Endothelial cell of umbilical vein (primary cell): ENCODE measurements around the gene PTPRU. TPM values are rescaled to one million over a fixed set of nuclear protein-coding genes. Genes with fewer than 3 reads are reported as not detected.

Source experiments
- BruUV-seq: library from RNA; stranded (reverse); fragments of 400-500 nt; replicated peaks from 2 replicates; lab custom pipeline; 2021; lab: Mats Ljungman, UMichigan
- CTCF ChIA-PET: fragments of 300-600, 350-600 bp; sonication (Branson Sonifier 250); formaldehyde crosslinking; loops from one replicate; lab custom pipeline; 2021; ENCODE audit warnings: antibody characterized with exemption, inconsistent platforms; lab: Charles Lee
- POLR2A ChIA-PET: fragments of 300-600, 350-600 bp; sonication (Branson Sonifier 250); formaldehyde crosslinking; loops from one replicate; lab custom pipeline; 2021; ENCODE audit warnings: antibody characterized with exemption, inconsistent platforms; lab: Charles Lee
- DNase-seq: peaks from one replicate; pipeline ENCODE4 v3.0.0-alpha.2; 2011; ENCODE audit warnings: low read depth, low spot score
- FAIRE-seq: peaks from 2 replicates; lab custom pipeline; 2011; peaks lifted over from hg19 to GRCh38; lab: Jason Lieb, UNC
- H2AFZ ChIP-seq: 2 replicates; pipeline ENCODE4 v1.6.0; 2012; ENCODE audit warnings: low read depth, low read length, control low read depth, inconsistent platforms
- H3K27ac ChIP-seq: 2 replicates; pipeline ENCODE4 v1.5.1; 2011; ENCODE audit warnings: low read depth, mild to moderate bottlenecking, control low read depth, low read length, moderate library complexity; ENCODE audit not compliant: insufficient read depth
- H3K27me3 ChIP-seq, 2 experiments: 2 replicates each; pipeline versions ENCODE4 v1.6.0 to v1.6.1; 2011; ENCODE audit warnings: low read length in 2 of 2, mixed read lengths in 1 of 2; ENCODE audit not compliant: control insufficient read depth in 2 of 2, insufficient read depth in 2 of 2
- H3K36me3 ChIP-seq, 2 experiments: 2 replicates in 1 of 2; 3 replicates in 1 of 2; pipeline ENCODE4 v1.5.1; 2011; ENCODE audit warnings: low read length in 2 of 2, mild to moderate bottlenecking in 1 of 2, moderate library complexity in 1 of 2; ENCODE audit not compliant: control insufficient read depth in 2 of 2, insufficient read depth in 2 of 2; ENCODE audit errors: extremely low read depth in 1 of 2
- H3K4me1 ChIP-seq: 3 replicates; pipeline ENCODE4 v1.5.1; 2011; ENCODE audit warnings: mild to moderate bottlenecking, low read length; ENCODE audit not compliant: control insufficient read depth, insufficient read depth; ENCODE audit errors: extremely low read depth
- H3K4me2 ChIP-seq: 2 replicates; pipeline ENCODE4 v1.6.1; 2011; ENCODE audit warnings: low read length, control low read depth, mixed read lengths; ENCODE audit not compliant: insufficient read depth
- H3K4me3 ChIP-seq, 3 experiments: fragments of 200-600 bp in 1 of 3; sonication (generic), shearing (Covaris generic) in 1 of 3; replicated peaks in 1 of 3; 2 replicates each; pipeline ENCODE4 v1.5.1; 2011 to 2016; ENCODE audit warnings: control low read depth in 3 of 3, low read length in 3 of 3, mild to moderate bottlenecking in 2 of 3, inconsistent platforms in 1 of 3, low read depth in 1 of 3, moderate library complexity in 1 of 3; ENCODE audit not compliant: insufficient read depth in 1 of 3
- H3K79me2 ChIP-seq: 2 replicates; pipeline ENCODE4 v1.6.0; 2012; ENCODE audit warnings: low read length, inconsistent platforms; ENCODE audit not compliant: control insufficient read depth, insufficient read depth
- H3K9ac ChIP-seq: replicated peaks from 2 replicates; pipeline ENCODE3; 2011; ENCODE audit warnings: low read length, control low read depth; ENCODE audit not compliant: insufficient read depth; ENCODE audit errors: extremely low read depth
- H3K9me1 ChIP-seq: replicated peaks from 3 replicates; pipeline ENCODE4 v1.6.0; 2011; ENCODE audit warnings: mild to moderate bottlenecking, low read length; ENCODE audit not compliant: control insufficient read depth, insufficient read depth; ENCODE audit errors: extremely low read depth
- H3K9me3 ChIP-seq: replicated peaks from 2 replicates; pipeline ENCODE4 v1.5.1; 2012; ENCODE audit warnings: low read length, inconsistent platforms; ENCODE audit not compliant: control insufficient read depth, insufficient read depth
- H4K20me1 ChIP-seq: replicated peaks from 2 replicates; pipeline ENCODE3; 2011; ENCODE audit warnings: mild to moderate bottlenecking, low read length; ENCODE audit not compliant: control insufficient read depth, insufficient read depth; ENCODE audit errors: extremely low read depth
- EZH2 ChIP-seq: IDR thresholded peaks from 2 replicates; pipeline ENCODE4 v1.6.1; 2012; ENCODE audit warnings: borderline replicate concordance, low read depth, mild to moderate bottlenecking, moderate library complexity, low read length, inconsistent platforms; ENCODE audit not compliant: severe bottlenecking
- FOS ChIP-seq: IDR thresholded peaks from 2 replicates; pipeline ENCODE4 v1.6.1; 2011; ENCODE audit warnings: mild to moderate bottlenecking, low read length, moderate library complexity, borderline replicate concordance; ENCODE audit not compliant: insufficient read depth
- GATA2 ChIP-seq: IDR thresholded peaks from 2 replicates; pipeline ENCODE4 v1.7.0; 2011; ENCODE audit warnings: low read depth, mild to moderate bottlenecking, moderate library complexity, mixed read lengths, low read length; ENCODE audit not compliant: insufficient read length, insufficient read depth
- JUN ChIP-seq: IDR thresholded peaks from 2 replicates; pipeline ENCODE4 v1.6.1; 2011; ENCODE audit warnings: borderline replicate concordance, low read depth; ENCODE audit not compliant: insufficient read length, insufficient read depth
- MYC ChIP-seq: IDR thresholded peaks from one replicate; pipeline ENCODE4 v1.6.1; 2011; ENCODE audit warnings: mild to moderate bottlenecking, low read depth, low read length
- POLR2A ChIP-seq: IDR thresholded peaks from 2 replicates; pipeline ENCODE4 v1.6.1; 2012; ENCODE audit warnings: low read depth, mild to moderate bottlenecking, control low read depth, low read length
- POLR2AphosphoS5 ChIP-seq: IDR thresholded peaks from 2 replicates; pipeline ENCODE4 v1.6.1; 2012; ENCODE audit warnings: low read depth, mild to moderate bottlenecking, control low read depth, low read length, moderate library complexity; ENCODE audit not compliant: insufficient read depth
- dilution Hi-C: fragments of 300-500 bp; cut with MboI; formaldehyde crosslinking; loops from one replicate; pipeline ENCODE4 v1.15.0; 2019; ENCODE audit warnings: low sequenced_read_pairs; ENCODE audit not compliant: extremely low pct_ligation_motif_present
- intact Hi-C: fragments of 100-400 bp; cut with micrococcal nuclease; formaldehyde crosslinking; loops from one replicate; pipeline ENCODE4 v1.10.0; 2022
- polyA plus RNA-seq, 4 experiments: library from polyadenylated mRNA; depleted of rRNA in 3 of 4; stranded (reverse) in 3 of 4; unstranded in 1 of 4; fragments of >200 nt; gene quantifications; 2 replicates each; pipeline versions ENCODE4 v1.2.1 to v1.2.3, GENCODE V29; 2011 to 2012; ENCODE audit warnings: missing spikeins in 1 of 4
- total RNA-seq: library from RNA; stranded (reverse); gene quantifications from 2 replicates; pipeline ENCODE4 v1.2.3, GENCODE V29; 2021
- TF ChIP-seq, protein P1 (sequence below), 2 donors: IDR thresholded peaks; 1 replicate in 1 of 2; 2 replicates in 1 of 2; pipeline ENCODE4 v1.5.1; 2011; ENCODE audit warnings: low read length in 2 of 2, mild to moderate bottlenecking in 2 of 2, moderate library complexity in 2 of 2, control low read depth in 1 of 2, inconsistent platforms in 1 of 2, low read depth in 1 of 2; ENCODE audit not compliant: insufficient read depth in 1 of 2; ENCODE audit errors: extremely low read depth in 1 of 2
- TF ChIP-seq, protein P2 (sequence below): IDR thresholded peaks from 2 replicates; pipeline ENCODE4 v1.6.1; 2011; ENCODE audit not compliant: insufficient read depth, insufficient read length

Gene PTPRU
- total and polyA plus RNA-seq, 2 donors (not counting 3 experiments of a cell fraction or from before 2014, with no cell fraction given), result 0.58 to 2.6 TPM

DNA sequence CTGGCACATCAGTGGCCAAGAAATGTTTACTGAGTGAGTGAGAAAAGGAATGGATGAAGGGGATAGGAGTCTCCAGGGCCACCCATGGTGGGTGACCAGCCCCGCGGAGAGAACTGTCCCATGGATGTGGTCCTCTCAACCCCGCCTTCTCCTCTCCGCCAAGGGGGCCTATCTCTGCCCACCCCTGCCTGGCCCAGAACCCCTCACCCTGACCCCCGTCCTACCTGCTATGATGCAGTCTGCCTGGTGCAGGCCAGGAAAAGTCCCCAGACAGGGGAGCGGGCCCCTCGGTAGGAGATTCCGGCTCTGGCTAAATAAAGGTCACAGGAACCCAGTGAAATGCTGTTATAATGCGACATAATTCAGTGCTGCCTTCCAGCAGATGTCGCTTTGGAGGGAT, 107.6 kb downstream of the PTPRU start:
- ChIA-PET CTCF (interaction anchor here (0.9 to 4.0 kb wide), 4 partner anchors 46 to 1036 kb away, joined by 3 to 34 read pairs (median 9); no protein-coding TSS in a partner anchor), POLR2A (interaction anchor here (0.6 kb wide), 1 partner anchor 110 kb away, joined by 9 read pairs; no protein-coding TSS in a partner anchor)
- TF ChIP-seq, protein P1, sequence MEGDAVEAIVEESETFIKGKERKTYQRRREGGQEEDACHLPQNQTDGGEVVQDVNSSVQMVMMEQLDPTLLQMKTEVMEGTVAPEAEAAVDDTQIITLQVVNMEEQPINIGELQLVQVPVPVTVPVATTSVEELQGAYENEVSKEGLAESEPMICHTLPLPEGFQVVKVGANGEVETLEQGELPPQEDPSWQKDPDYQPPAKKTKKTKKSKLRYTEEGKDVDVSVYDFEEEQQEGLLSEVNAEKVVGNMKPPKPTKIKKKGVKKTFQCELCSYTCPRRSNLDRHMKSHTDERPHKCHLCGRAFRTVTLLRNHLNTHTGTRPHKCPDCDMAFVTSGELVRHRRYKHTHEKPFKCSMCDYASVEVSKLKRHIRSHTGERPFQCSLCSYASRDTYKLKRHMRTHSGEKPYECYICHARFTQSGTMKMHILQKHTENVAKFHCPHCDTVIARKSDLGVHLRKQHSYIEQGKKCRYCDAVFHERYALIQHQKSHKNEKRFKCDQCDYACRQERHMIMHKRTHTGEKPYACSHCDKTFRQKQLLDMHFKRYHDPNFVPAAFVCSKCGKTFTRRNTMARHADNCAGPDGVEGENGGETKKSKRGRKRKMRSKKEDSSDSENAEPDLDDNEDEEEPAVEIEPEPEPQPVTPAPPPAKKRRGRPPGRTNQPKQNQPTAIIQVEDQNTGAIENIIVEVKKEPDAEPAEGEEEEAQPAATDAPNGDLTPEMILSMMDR (IDR thresholded peaks at IDR 0.05; ENCODE audit: extremely low read depth in 1 of 2, insufficient read depth in 1 of 2, low read depth in 1 of 2, low read length in 2 of 2), result no peak
- TF ChIP-seq EZH2 (no peak), GATA2 (no peak), MYC (no peak), POLR2AphosphoS5 (no peak), POLR2A (no peak), JUN (no peak), FOS (no peak)
- TF ChIP-seq, protein P2, sequence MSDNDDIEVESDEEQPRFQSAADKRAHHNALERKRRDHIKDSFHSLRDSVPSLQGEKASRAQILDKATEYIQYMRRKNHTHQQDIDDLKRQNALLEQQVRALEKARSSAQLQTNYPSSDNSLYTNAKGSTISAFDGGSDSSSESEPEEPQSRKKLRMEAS, result no peak
- Histone ChIP-seq H4K20me1 (no peaks in the 10 kb centered on the region), H3K79me2 (no peaks in the 10 kb centered on the region), H3K36me3 (no peaks in the 10 kb centered on the region), H3K4me2 (no peak overlapping the region), H3K4me1 (no peaks in the 10 kb centered on the region), H3K27me3 (peaks cover 0 to 2% of the 10 kb centered on the region in 2 experiments), H3K4me3 (no peak overlapping the region), H3K9me1 (no peaks in the 10 kb centered on the region), H3K9me3 (no peaks in the 10 kb centered on the region), H3K27ac (no peak overlapping the region), H2AFZ (no peak overlapping the region), H3K9ac (no peak overlapping the region)
- BruUV-seq, result no TSS peak
- dilution Hi-C loops, result no loop called here
- DNase-seq, result no peak
- intact Hi-C loops, result loop anchor here (5.0 kb wide), 1 partner anchor 768 kb away; no protein-coding TSS in a partner anchor
- no peak for FAIRE-seq
